ENCODE results near the gene OSBPL3. TPM values are rescaled to one million over a fixed set of nuclear protein-coding genes. Genes with fewer than 3 reads are reported as not detected.

Gene OSBPL3
- polyA plus RNA-seq, 1 donor (not counting 4 experiments of a cell fraction or from before 2014, with no cell fraction given) = 34.0 TPM

DNA sequence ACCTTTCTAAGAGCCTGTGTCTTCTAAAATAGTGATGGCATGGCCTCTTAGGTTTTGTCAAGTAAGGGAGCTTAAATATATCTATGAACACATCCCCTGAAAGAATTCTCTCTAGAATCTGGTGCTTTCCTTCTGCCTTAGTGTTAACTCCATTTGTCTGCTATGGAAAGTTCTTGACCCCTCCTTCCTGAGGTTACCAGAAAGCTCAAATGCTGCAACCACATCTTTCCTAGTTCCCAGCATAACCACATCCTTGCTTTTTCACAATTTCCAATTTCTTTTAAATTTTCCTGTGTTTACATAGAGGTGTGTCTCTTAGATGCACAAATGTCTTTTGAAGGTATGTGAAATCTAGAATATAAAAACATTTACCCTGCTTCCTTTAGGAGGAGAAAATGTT is 206.3 kb downstream of the OSBPL3 start:
- Histone ChIP-seq H3K27ac (ENCODE audit: control insufficient read depth, insufficient read depth, low read length) (no peak overlapping the region), H3K9ac (ENCODE audit: control insufficient read depth, extremely low read depth, insufficient read depth, low read length) (no peak overlapping the region), H3K4me1 (ENCODE audit: control insufficient read depth, extremely low read depth, insufficient read depth, low read length) (peaks cover 10% of the 10 kb centered on the region), H4K20me1 (ENCODE audit: control insufficient read depth, extremely low read depth, insufficient read depth, low read length) (no peaks in the 10 kb centered on the region), H3K9me1 (ENCODE audit: control insufficient read depth, extremely low read depth, insufficient read depth, low read length) (no peaks in the 10 kb centered on the region), H3K79me2 (ENCODE audit: control insufficient read depth, insufficient read depth, low read length) (no peaks in the 10 kb centered on the region), H3K4me2 (ENCODE audit: control insufficient read depth, extremely low read depth, insufficient read depth, low read depth, low read length) (no peak overlapping the region), H3K36me3 (ENCODE audit: control insufficient read depth in 2 of 2, extremely low read depth in 1 of 2, insufficient read depth in 2 of 2, low read length in 2 of 2) (no peaks in the 10 kb centered on the region), H3K9me3 (ENCODE audit: control insufficient read depth, low read depth, low read length) (no peaks in the 10 kb centered on the region), H3K4me3 (ENCODE audit: control insufficient read depth in 2 of 3, extremely low read depth in 1 of 3, insufficient read depth in 2 of 3, low read depth in 1 of 3, low read length in 3 of 3) (no peak overlapping the region), H3K27me3 (ENCODE audit: control insufficient read depth, extremely low read depth, insufficient read depth, low read length) (no peaks in the 10 kb centered on the region), H2AFZ (ENCODE audit: control insufficient read depth, low read length) (no peak overlapping the region)
- dilution Hi-C loops (cut with MboI; ENCODE audit: extremely low pct_ligation_motif_present, low sequenced_read_pairs) = no loop called here
- FAIRE-seq (no peak), DNase-seq (ENCODE audit: low read depth, low spot score) (no peak)
- TF ChIP-seq, protein P1, sequence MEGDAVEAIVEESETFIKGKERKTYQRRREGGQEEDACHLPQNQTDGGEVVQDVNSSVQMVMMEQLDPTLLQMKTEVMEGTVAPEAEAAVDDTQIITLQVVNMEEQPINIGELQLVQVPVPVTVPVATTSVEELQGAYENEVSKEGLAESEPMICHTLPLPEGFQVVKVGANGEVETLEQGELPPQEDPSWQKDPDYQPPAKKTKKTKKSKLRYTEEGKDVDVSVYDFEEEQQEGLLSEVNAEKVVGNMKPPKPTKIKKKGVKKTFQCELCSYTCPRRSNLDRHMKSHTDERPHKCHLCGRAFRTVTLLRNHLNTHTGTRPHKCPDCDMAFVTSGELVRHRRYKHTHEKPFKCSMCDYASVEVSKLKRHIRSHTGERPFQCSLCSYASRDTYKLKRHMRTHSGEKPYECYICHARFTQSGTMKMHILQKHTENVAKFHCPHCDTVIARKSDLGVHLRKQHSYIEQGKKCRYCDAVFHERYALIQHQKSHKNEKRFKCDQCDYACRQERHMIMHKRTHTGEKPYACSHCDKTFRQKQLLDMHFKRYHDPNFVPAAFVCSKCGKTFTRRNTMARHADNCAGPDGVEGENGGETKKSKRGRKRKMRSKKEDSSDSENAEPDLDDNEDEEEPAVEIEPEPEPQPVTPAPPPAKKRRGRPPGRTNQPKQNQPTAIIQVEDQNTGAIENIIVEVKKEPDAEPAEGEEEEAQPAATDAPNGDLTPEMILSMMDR (optimal IDR thresholded peaks at IDR 0.05 in 1 of 3, IDR thresholded peaks at IDR 0.05 in 1 of 3, conservative IDR thresholded peaks at IDR 0.05 in 1 of 3; ENCODE audit: extremely low read depth in 1 of 3, insufficient read depth in 2 of 3, low read length in 3 of 3) = no peak
- no peak for TF ChIP-seq EZH2 (IDR thresholded peaks at IDR 0.05; ENCODE audit: low read length)

DNA sequence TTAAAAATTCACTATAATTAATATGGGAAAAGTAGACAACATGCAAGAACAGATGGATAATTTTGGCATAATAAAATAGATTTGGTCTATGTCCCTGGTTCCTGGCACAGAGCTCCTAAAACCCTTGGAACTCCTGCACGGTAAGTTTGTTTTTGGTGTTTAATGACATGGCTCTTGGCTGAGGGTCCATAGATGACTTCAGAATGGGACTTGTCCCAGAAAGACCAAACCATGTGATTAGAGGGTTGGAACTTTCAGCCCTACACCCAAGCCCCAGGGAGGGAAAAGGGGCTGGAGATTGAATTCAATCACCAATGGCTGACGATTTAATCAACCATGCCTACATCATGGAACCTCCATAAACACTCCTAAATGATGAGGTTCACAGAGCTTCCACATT is 210.1 kb downstream of the OSBPL3 start:
- Histone ChIP-seq H3K4me3 (ENCODE audit: control insufficient read depth in 2 of 3, extremely low read depth in 1 of 3, insufficient read depth in 2 of 3, low read depth in 1 of 3, low read length in 3 of 3) (no peak overlapping the region), H3K9me3 (ENCODE audit: control insufficient read depth, low read depth, low read length) (no peaks in the 10 kb centered on the region), H3K36me3 (ENCODE audit: control insufficient read depth in 2 of 2, extremely low read depth in 1 of 2, insufficient read depth in 2 of 2, low read length in 2 of 2) (no peaks in the 10 kb centered on the region), H3K9me1 (ENCODE audit: control insufficient read depth, extremely low read depth, insufficient read depth, low read length) (no peaks in the 10 kb centered on the region), H3K4me2 (ENCODE audit: control insufficient read depth, extremely low read depth, insufficient read depth, low read depth, low read length) (no peak overlapping the region), H3K27me3 (ENCODE audit: control insufficient read depth, extremely low read depth, insufficient read depth, low read length) (no peaks in the 10 kb centered on the region), H3K4me1 (ENCODE audit: control insufficient read depth, extremely low read depth, insufficient read depth, low read length) (peaks cover 8% of the 10 kb centered on the region), H3K27ac (ENCODE audit: control insufficient read depth, insufficient read depth, low read length) (no peak overlapping the region), H4K20me1 (ENCODE audit: control insufficient read depth, extremely low read depth, insufficient read depth, low read length) (no peaks in the 10 kb centered on the region), H2AFZ (ENCODE audit: control insufficient read depth, low read length) (no peak overlapping the region), H3K9ac (ENCODE audit: control insufficient read depth, extremely low read depth, insufficient read depth, low read length) (no peak overlapping the region), H3K79me2 (ENCODE audit: control insufficient read depth, insufficient read depth, low read length) (no peaks in the 10 kb centered on the region)
- dilution Hi-C loops (cut with MboI; ENCODE audit: extremely low pct_ligation_motif_present, low sequenced_read_pairs) = no loop called here
- DNase-seq (ENCODE audit: low read depth, low spot score) (no peak), FAIRE-seq (no peak)
- no peak for TF ChIP-seq EZH2 (IDR thresholded peaks at IDR 0.05; ENCODE audit: low read length)
- TF ChIP-seq, protein P1 (optimal IDR thresholded peaks at IDR 0.05 in 1 of 3, IDR thresholded peaks at IDR 0.05 in 1 of 3, conservative IDR thresholded peaks at IDR 0.05 in 1 of 3; ENCODE audit: extremely low read depth in 1 of 3, insufficient read depth in 2 of 3, low read length in 3 of 3) = no peak
